Endodermal cell (in vitro differentiated cells): ENCODE results near the gene CBX8. TPM values are rescaled to one million over a fixed set of nuclear protein-coding genes. Genes with fewer than 3 reads are reported as not detected.
"Not testable (repeated sequence)": the region's sequence is repeated elsewhere in the genome, so short reads cannot be mapped to it uniquely, and the experiment has no call there.

Experiments used
- DNase-seq: peaks from one replicate; pipeline ENCODE4 v3.0.0-alpha.2; 2017
- H3K27ac ChIP-seq: 2 replicates; pipeline ENCODE4 v1.5.1; 2013; ENCODE audit warnings: mild to moderate bottlenecking, low read depth, low read length, moderate library complexity
- H3K27me3 ChIP-seq: 2 replicates; pipeline ENCODE4 v1.6.1; 2013; ENCODE audit warnings: mild to moderate bottlenecking, low read length, moderate library complexity; ENCODE audit not compliant: insufficient read depth, control insufficient read depth, poor library complexity, severe bottlenecking
- H3K36me3 ChIP-seq: 2 replicates; pipeline ENCODE4 v1.7.0; 2013; ENCODE audit warnings: mild to moderate bottlenecking, low read length, moderate library complexity; ENCODE audit not compliant: control insufficient read depth, insufficient read depth
- H3K4me1 ChIP-seq: one replicate; pipeline ENCODE4 v1.7.0; 2013; ENCODE audit warnings: low read length; ENCODE audit not compliant: control insufficient read depth, insufficient read depth
- H3K4me3 ChIP-seq: 2 replicates; pipeline ENCODE4 v1.5.1; 2013; ENCODE audit warnings: mild to moderate bottlenecking, low read length, moderate library complexity
- H3K9ac ChIP-seq: 2 replicates; pipeline ENCODE4 v1.6.1; 2013; ENCODE audit warnings: mild to moderate bottlenecking, low read length, moderate library complexity; ENCODE audit not compliant: poor library complexity, severe bottlenecking; ENCODE audit errors: extremely low read depth
- H3K9me3 ChIP-seq: 2 replicates; pipeline ENCODE4 v1.6.1; 2013; ENCODE audit warnings: mild to moderate bottlenecking, low read length, moderate library complexity; ENCODE audit not compliant: control insufficient read depth
- H3K27ac Mint-ChIP-seq: 2 replicates; pipeline ENCODE4 v1.8.0; 2020; ENCODE audit warnings: mixed read lengths
- H3K27me3 Mint-ChIP-seq: 2 replicates; pipeline ENCODE4 v1.8.0; 2021; ENCODE audit warnings: mild to moderate bottlenecking, mixed read lengths; ENCODE audit not compliant: insufficient read depth
- H3K36me3 Mint-ChIP-seq: 2 replicates; pipeline ENCODE4 v1.8.0; 2020; ENCODE audit warnings: low read depth, mixed read lengths
- H3K4me1 Mint-ChIP-seq: 2 replicates; pipeline ENCODE4 v1.8.0; 2020; ENCODE audit warnings: mixed read lengths
- H3K4me3 Mint-ChIP-seq: 2 replicates; pipeline ENCODE4 v1.8.0; 2020; ENCODE audit warnings: mild to moderate bottlenecking, moderate library complexity, mixed read lengths
- H3K9me3 Mint-ChIP-seq: 2 replicates; pipeline ENCODE4 v1.8.0; 2020; ENCODE audit warnings: mild to moderate bottlenecking, mixed read lengths
- CTCF ChIP-seq: fragments of 200-600 bp; sonication (generic); conservative IDR thresholded peaks from 2 replicates; pipeline ENCODE4 v1.5.0; 2021; ENCODE audit warnings: antibody characterized with exemption, mild to moderate bottlenecking
- WGBS, 2 experiments: methylation state at CpG; one replicate each; pipeline versions ENCODE4 v1.1.5 to v1.1.7; 2013; ENCODE audit warnings: missing lambda C conversion rate in 2 of 2, mixed read lengths in 1 of 2; ENCODE audit not compliant: insufficient coverage in 1 of 2, insufficient read length in 1 of 2; 5-methylcytosine and 5-hydroxymethylcytosine counted together
- total RNA-seq, 2 donors: library from RNA; stranded (reverse); fragmentation: NEBNext Ultra II Directional in 1 of 2; extraction: Animal tissue kit (Norgen Biotek cat#: 25700) in 1 of 2; gene quantifications; 2 replicates in 1 of 2; 3 replicates in 1 of 2; pipeline ENCODE4 v1.2.1, GENCODE V29; 2021

The CBX8 gene
- total RNA-seq, 2 donors from 2014 or later = 5.4 to 5.6 TPM

DNA sequence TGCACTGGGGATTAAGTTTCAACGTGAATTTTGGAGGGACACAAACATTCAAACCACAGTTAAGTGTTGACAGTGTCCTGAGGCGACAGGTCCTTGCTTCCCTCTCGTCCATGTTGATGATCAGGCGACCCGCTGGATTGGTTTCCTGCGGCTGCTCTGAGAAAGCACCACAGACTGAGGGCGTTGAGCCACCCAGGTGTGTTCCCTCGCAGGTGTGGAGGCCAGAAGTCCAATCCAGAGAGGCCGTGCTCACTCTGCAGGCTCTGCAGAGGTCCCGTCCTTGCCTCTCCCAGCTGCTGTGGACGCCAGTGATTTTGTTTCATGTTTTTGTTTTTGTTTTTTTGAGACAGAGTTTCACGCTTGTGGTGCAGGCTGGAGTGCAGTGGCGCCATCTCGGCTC lies 41.3 kb downstream of the CBX8 start:
- Mint-ChIP-seq H3K27ac (no peak overlapping the region), H3K4me3 (no peak overlapping the region), H3K27me3 (peaks cover 20% of the 10 kb centered on the region), H3K9me3 (no peaks in the 10 kb centered on the region), H3K4me1 (no peaks in the 10 kb centered on the region), H3K36me3 (no peaks in the 10 kb centered on the region)
- Histone ChIP-seq H3K27ac (no peak overlapping the region), H3K4me1 (no peaks in the 10 kb centered on the region), H3K36me3 (no peaks in the 10 kb centered on the region), H3K27me3 (peaks cover 16% of the 10 kb centered on the region), H3K9ac (no peak overlapping the region), H3K4me3 (no peak overlapping the region), H3K9me3 (no peaks in the 10 kb centered on the region)
- DNase-seq = no peak
- TF ChIP-seq CTCF = no peak
- 94 to 96% methylated on average over 12 to 14 of the region's 14 CpGs for WGBS, 2 experiments

DNA sequence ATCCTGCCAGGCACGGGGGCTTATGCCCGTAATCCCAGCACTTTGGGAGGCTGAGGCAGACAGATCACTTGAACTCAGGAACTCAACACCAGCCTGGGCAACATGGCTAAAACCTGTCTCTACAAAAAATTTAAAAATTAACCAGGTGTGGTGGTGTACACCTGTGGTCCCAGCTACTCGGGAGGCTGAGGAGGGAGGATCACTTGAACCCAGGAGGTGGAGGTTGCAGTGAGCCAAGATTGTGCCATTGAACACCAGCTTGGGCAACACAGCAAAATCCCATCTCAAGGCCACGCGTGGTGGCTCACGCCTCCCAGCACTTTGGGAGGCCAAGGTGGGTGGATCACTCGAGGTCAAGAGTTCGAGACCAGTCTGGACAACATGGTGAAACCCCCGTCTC lies 42.0 kb downstream of the CBX8 start:
- not testable (repeated sequence) for H3K9ac ChIP-seq, H3K27ac ChIP-seq, H3K36me3 ChIP-seq, H3K4me3 ChIP-seq, H3K36me3 Mint-ChIP-seq, H3K9me3 Mint-ChIP-seq, H3K9me3 ChIP-seq, H3K4me1 ChIP-seq, H3K4me1 Mint-ChIP-seq, H3K27ac Mint-ChIP-seq, DNase-seq, H3K4me3 Mint-ChIP-seq
- peaks cover 23% of the 10 kb centered on the region for H3K27me3 Mint-ChIP-seq
- peaks cover 20% of the 10 kb centered on the region for H3K27me3 ChIP-seq
- WGBS, 2 experiments = 88 to 96% methylated on average over 9 of the region's 9 CpGs

DNA sequence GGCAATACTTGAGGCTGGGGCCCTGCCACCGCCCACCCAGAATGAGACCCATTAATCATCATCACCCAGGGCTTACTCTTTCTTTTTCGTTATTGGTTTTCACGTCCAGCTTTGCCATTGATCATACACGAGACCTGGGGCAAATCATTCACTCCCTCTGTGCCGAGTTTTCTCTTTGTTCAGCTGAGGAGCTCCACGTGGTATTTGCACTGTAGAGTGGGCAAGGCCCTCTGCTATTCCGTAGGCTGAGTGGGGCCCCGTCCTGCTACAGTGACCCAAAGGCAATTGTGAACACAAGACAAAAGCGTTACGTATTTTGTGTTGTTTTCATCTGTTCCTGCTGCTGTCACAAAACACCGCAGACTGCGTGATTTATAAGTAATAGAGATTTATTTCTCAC lies 42.5 kb downstream of the CBX8 start:
- no peak for DNase-seq
- Histone ChIP-seq H3K9me3 (no peaks in the 10 kb centered on the region), H3K9ac (no peak overlapping the region), H3K4me1 (no peaks in the 10 kb centered on the region), H3K27ac (no peak overlapping the region), H3K27me3 (peaks cover 25% of the 10 kb centered on the region), H3K36me3 (no peaks in the 10 kb centered on the region), H3K4me3 (no peak overlapping the region)
- Mint-ChIP-seq H3K4me3 (no peak overlapping the region), H3K9me3 (no peaks in the 10 kb centered on the region), H3K27ac (no peak overlapping the region), H3K4me1 (no peaks in the 10 kb centered on the region), H3K36me3 (no peaks in the 10 kb centered on the region), H3K27me3 (peaks cover 28% of the 10 kb centered on the region)
- 84 to 85% methylated on average over 11 to 12 of the region's 12 CpGs for WGBS, 2 experiments
- TF ChIP-seq CTCF = no peak

GRCh38 chr17:79752175-79752574 lies 44.7 kb downstream of the CBX8 start:
- Histone ChIP-seq H3K4me1 (no peaks in the 10 kb centered on the region), H3K36me3 (no peaks in the 10 kb centered on the region), H3K27me3 (peaks cover 47% of the 10 kb centered on the region), H3K9me3 (no peaks in the 10 kb centered on the region), H3K9ac (no peak overlapping the region), H3K27ac (no peak overlapping the region), H3K4me3 (no peak overlapping the region)
- Mint-ChIP-seq H3K27me3 (peaks cover 43% of the 10 kb centered on the region), H3K4me1 (no peaks in the 10 kb centered on the region), H3K36me3 (no peaks in the 10 kb centered on the region), H3K27ac (no peak overlapping the region), H3K9me3 (no peaks in the 10 kb centered on the region), H3K4me3 (no peak overlapping the region)
- WGBS, 2 experiments = 92 to 95% methylated on average over 12 to 13 of the region's 13 CpGs
- no peak for TF ChIP-seq CTCF
- no peak for DNase-seq
